H1 (cell line): ENCODE data around the gene OLFM2. TPM values are rescaled to one million over a fixed set of nuclear protein-coding genes. Genes with fewer than 3 reads are reported as not detected.

Experiments
- JUN ChIP-seq: IDR thresholded peaks from 2 replicates; pipeline ENCODE4 v1.6.1; 2011; ENCODE audit warnings: low read depth, mild to moderate bottlenecking, improper control_type of control experiment, low read length
- POLR2AphosphoS5 ChIP-seq: IDR thresholded peaks from 2 replicates; pipeline ENCODE4 v1.6.1; 2011; ENCODE audit warnings: low read depth, low read length
- RXRA ChIP-seq: IDR thresholded peaks from 2 replicates; pipeline ENCODE4 v1.6.1; 2011; ENCODE audit warnings: low read depth, mild to moderate bottlenecking, low read length, moderate library complexity; ENCODE audit not compliant: insufficient read depth
- polyA plus RNA-seq, 7 experiments: library from polyadenylated mRNA; depleted of rRNA in 3 of 7; stranded (reverse) in 5 of 7; unstranded in 2 of 7; fragments of >200 nt in 5 of 7; fragments of 200-250 nt in 2 of 7; gene quantifications; 1 replicate in 5 of 7; 2 replicates in 1 of 7; 4 replicates in 1 of 7; pipeline versions ENCODE4 v1.2.1 to v1.2.3, GENCODE V29; 2011 to 2013; ENCODE audit warnings: missing spikeins in 2 of 7, mixed read lengths in 2 of 7
- total RNA-seq: library from RNA; stranded (reverse); fragmentation: NEBNext Ultra II Directional; extraction: Animal tissue kit (Norgen Biotek cat#: 25700); gene quantifications from 2 replicates; pipeline ENCODE4 v1.2.1, GENCODE V29; 2021

Gene OLFM2
- total and polyA plus RNA-seq, 2 of the 8 experiments (the other 6 are each of a cell fraction or from before 2014, with no cell fraction given), result 68.2 to 151 TPM

- TF ChIP-seq RXRA (no peak), JUN (no peak), POLR2AphosphoS5 (peak; percentile 84)
- TF ChIP-seq, all 59 proteins: peak for 16
These were observed 117.3 kb downstream of the OLFM2 start, which contains the start of gene FBXL12 (continued) for GRCh38 chr19:9818734-9819595.
